HEK293 (cell line): ENCODE data around the gene CADPS.

Source experiments
- CTCF ChIA-PET: fragments of 350-600 bp; formaldehyde crosslinking; extraction: SDS; loops from one replicate; lab custom pipeline; 2021; ENCODE audit warnings: antibody characterized with exemption; lab: Yijun Ruan, JAX
- POLR2A ChIA-PET: fragments of 300-600 bp; formaldehyde crosslinking; extraction: SDS; loops from one replicate; lab custom pipeline; 2020; ENCODE audit warnings: antibody characterized with exemption, inconsistent platforms; lab: Yijun Ruan, JAX
- H3K27ac ChIP-seq: fragments of 200-500 bp; sonication (Bioruptor generic); 2 replicates; pipeline ENCODE4 v1.5.1; 2014; ENCODE audit warnings: low read depth, low read length, control low read depth, inconsistent platforms; ENCODE audit errors: extremely low read depth
- H3K36me3 ChIP-seq, 2 experiments: fragments of 200-500 bp in 1 of 2; sonication (Bioruptor generic) in 1 of 2; 1 replicate in 1 of 2; 2 replicates in 1 of 2; pipeline ENCODE4 v1.5.1; 2014 to 2017; ENCODE audit warnings: inconsistent platforms in 2 of 2, low read length in 2 of 2; ENCODE audit not compliant: control insufficient read depth in 2 of 2, insufficient read depth in 1 of 2
- H3K4me1 ChIP-seq: fragments of 200-500 bp; sonication (Bioruptor generic); 2 replicates; pipeline ENCODE4 v1.5.1; 2014; ENCODE audit warnings: mild to moderate bottlenecking, low read length, inconsistent platforms; ENCODE audit not compliant: control insufficient read depth, insufficient read depth
- H3K4me3 ChIP-seq: 2 replicates; pipeline ENCODE4 v1.5.1; 2011; ENCODE audit warnings: low read depth, mild to moderate bottlenecking, control low read depth, low read length, moderate library complexity
- H3K9me3 ChIP-seq: fragments of 200-500 bp; sonication (Bioruptor generic); 2 replicates; pipeline ENCODE4 v1.5.1; 2014; ENCODE audit warnings: low read depth, low read length, inconsistent platforms; ENCODE audit not compliant: control insufficient read depth, insufficient read depth
- KLF8 ChIP-seq: fragments of 450-650 bp; formaldehyde crosslinking; IDR thresholded peaks from 2 replicates; pipeline ENCODE4 v1.5.1; 2016; ENCODE audit warnings: missing biosample characterization, missing genetic modification characterization
- MZF1 ChIP-seq: fragments of 450-650 bp; formaldehyde crosslinking; IDR thresholded peaks from 2 replicates; pipeline ENCODE4 v1.5.1; 2017; ENCODE audit warnings: missing biosample characterization, missing genetic modification characterization, borderline replicate concordance
- RBAK ChIP-seq: fragments of 450-650 bp; formaldehyde crosslinking; IDR thresholded peaks from 2 replicates; pipeline ENCODE4 v1.5.1; 2016; ENCODE audit warnings: missing biosample characterization, missing genetic modification characterization
- REST ChIP-seq: fragments of 450-650 bp; formaldehyde crosslinking; IDR thresholded peaks from 2 replicates; pipeline ENCODE4 v1.5.1; 2016; ENCODE audit warnings: missing biosample characterization, missing genetic modification characterization
- SALL2 ChIP-seq: fragments of 450-650 bp; formaldehyde crosslinking; IDR thresholded peaks from 2 replicates; pipeline ENCODE4 v1.5.0; 2017; ENCODE audit warnings: missing biosample characterization, mild to moderate bottlenecking, missing genetic modification characterization, borderline replicate concordance
- SCRT1 ChIP-seq: fragments of 450-650 bp; formaldehyde crosslinking; IDR thresholded peaks from 2 replicates; pipeline ENCODE4 v1.5.1; 2016; ENCODE audit warnings: missing biosample characterization, missing genetic modification characterization, borderline replicate concordance
- SCRT2 ChIP-seq: fragments of 450-650 bp; formaldehyde crosslinking; IDR thresholded peaks from 2 replicates; pipeline ENCODE4 v1.5.1; 2016; ENCODE audit warnings: missing biosample characterization, missing genetic modification characterization
- ZFHX2 ChIP-seq: fragments of 450-650 bp; formaldehyde crosslinking; conservative IDR thresholded peaks from 2 replicates; pipeline ENCODE4 v1.5.1; 2016; ENCODE audit warnings: missing biosample characterization, missing genetic modification characterization
- ZNF121 ChIP-seq: fragments of 450-650 bp; formaldehyde crosslinking; IDR thresholded peaks from 2 replicates; pipeline ENCODE4 v1.5.1; 2016; ENCODE audit warnings: missing biosample characterization, missing genetic modification characterization
- ZNF146 ChIP-seq: fragments of 450-650 bp; formaldehyde crosslinking; IDR thresholded peaks from 2 replicates; pipeline ENCODE4 v1.5.1; 2016; ENCODE audit warnings: missing biosample characterization, missing genetic modification characterization
- ZNF174 ChIP-seq: fragments of 450-650 bp; formaldehyde crosslinking; IDR thresholded peaks from 2 replicates; pipeline ENCODE4 v1.5.0; 2017; ENCODE audit warnings: missing biosample characterization, mild to moderate bottlenecking, missing genetic modification characterization
- ZNF23 ChIP-seq: fragments of 450-650 bp; formaldehyde crosslinking; IDR thresholded peaks from 2 replicates; pipeline ENCODE4 v1.5.1; 2016; ENCODE audit warnings: missing biosample characterization, missing genetic modification characterization, borderline replicate concordance
- ZNF362 ChIP-seq: fragments of 450-650 bp; formaldehyde crosslinking; IDR thresholded peaks from 2 replicates; pipeline ENCODE4 v1.5.1; 2016; ENCODE audit warnings: missing biosample characterization, missing genetic modification characterization
- ZNF544 ChIP-seq: fragments of 450-650 bp; formaldehyde crosslinking; IDR thresholded peaks from 2 replicates; pipeline ENCODE4 v1.5.0; 2017; ENCODE audit warnings: missing biosample characterization, missing genetic modification characterization
- ZNF561 ChIP-seq: fragments of 450-650 bp; IDR thresholded peaks from 2 replicates; pipeline ENCODE4 v1.5.1; 2018; ENCODE audit warnings: missing biosample characterization, missing genetic modification characterization, borderline replicate concordance
- ZNF777 ChIP-seq: fragments of 450-650 bp; formaldehyde crosslinking; IDR thresholded peaks from 2 replicates; pipeline ENCODE4 v1.5.1; 2017; ENCODE audit warnings: missing biosample characterization, missing genetic modification characterization, borderline replicate concordance
- ZNF791 ChIP-seq: fragments of 450-650 bp; formaldehyde crosslinking; IDR thresholded peaks from 2 replicates; pipeline ENCODE4 v1.5.1; 2016; ENCODE audit warnings: missing biosample characterization, missing genetic modification characterization
- ZNF837 ChIP-seq: fragments of 450-650 bp; formaldehyde crosslinking; IDR thresholded peaks from 2 replicates; pipeline ENCODE4 v1.5.1; 2016; ENCODE audit warnings: missing biosample characterization, missing genetic modification characterization
- TF ChIP-seq, protein P1 (sequence below): fragments of 450-650 bp; formaldehyde crosslinking; IDR thresholded peaks from 2 replicates; pipeline ENCODE4 v1.5.1; 2016; ENCODE audit warnings: missing biosample characterization, missing genetic modification characterization
- TF ChIP-seq, protein P2 (sequence below): fragments of 450-650 bp; formaldehyde crosslinking; IDR thresholded peaks from 2 replicates; pipeline ENCODE4 v1.5.1; 2017; ENCODE audit warnings: missing biosample characterization, missing genetic modification characterization

The CADPS gene

GRCh38 chr3:62392626-62393292, 482.5 kb downstream of the CADPS start:
- Histone ChIP-seq H3K4me3 (no peak overlapping the region), H3K9me3 (no peaks in the 10 kb centered on the region), H3K36me3 (no peaks in the 10 kb centered on the region), H3K27ac (no peak overlapping the region), H3K4me1 (no peaks in the 10 kb centered on the region)
- POLR2A ChIA-PET: no interaction called here
- TF ChIP-seq MZF1 (tag by site-specific recombination): no peak
- TF ChIP-seq, all 188 proteins: peak for 0
- CTCF ChIA-PET: no interaction called here

GRCh38 chr3:62387251-62387650, 488.0 kb downstream of the CADPS start:
- no peaks in the 10 kb centered on the region for H3K36me3 ChIP-seq
- ChIA-PET POLR2A (no interaction called here), CTCF (interaction anchor here (1.0 kb wide), 1 partner anchor 55 kb away, joined by 5 read pairs; no protein-coding TSS in a partner anchor)
- no peak overlapping the region for H3K27ac ChIP-seq
- H3K9me3 ChIP-seq: no peaks in the 10 kb centered on the region
- H3K4me1 ChIP-seq: no peaks in the 10 kb centered on the region
- H3K4me3 ChIP-seq: no peak overlapping the region
- TF ChIP-seq, protein P1, sequence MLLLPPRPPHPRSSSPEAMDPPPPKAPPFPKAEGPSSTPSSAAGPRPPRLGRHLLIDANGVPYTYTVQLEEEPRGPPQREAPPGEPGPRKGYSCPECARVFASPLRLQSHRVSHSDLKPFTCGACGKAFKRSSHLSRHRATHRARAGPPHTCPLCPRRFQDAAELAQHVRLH (tag by site-specific recombination): no peak
- TF ChIP-seq ZNF146: no peak
- no peak for TF ChIP-seq ZNF561 (tag by site-specific recombination)
- TF ChIP-seq KLF8 (tag by site-specific recombination): no peak
- no peak for TF ChIP-seq REST
- TF ChIP-seq SALL2 (tag by site-specific recombination): no peak
- no peak for TF ChIP-seq ZFHX2 (tag by site-specific recombination)
- TF ChIP-seq ZNF837 (tag by site-specific recombination): no peak
- TF ChIP-seq SCRT2 (tag by site-specific recombination): peak; percentile 79
- TF ChIP-seq RBAK (tag by site-specific recombination): no peak
- peak; percentile 71 for TF ChIP-seq SCRT1
- TF ChIP-seq ZNF544 (tag by site-specific recombination): no peak
- TF ChIP-seq ZNF777 (tag by site-specific recombination): no peak

GRCh38 chr3:62379321-62379798, 495.9 kb downstream of the CADPS start:
- ChIA-PET POLR2A (no interaction called here), CTCF (no interaction called here)
- Histone ChIP-seq H3K27ac (no peak overlapping the region), H3K4me1 (no peaks in the 10 kb centered on the region), H3K4me3 (no peak overlapping the region), H3K9me3 (no peaks in the 10 kb centered on the region), H3K36me3 (no peaks in the 10 kb centered on the region)
- TF ChIP-seq ZNF362 (tag by site-specific recombination) (no peak), ZNF23 (tag by site-specific recombination) (no peak), ZNF121 (tag by site-specific recombination) (no peak), ZNF791 (tag by site-specific recombination) (no peak), ZNF174 (tag by site-specific recombination) (no peak), SCRT2 (tag by site-specific recombination) (no peak)
- TF ChIP-seq, protein P2, sequence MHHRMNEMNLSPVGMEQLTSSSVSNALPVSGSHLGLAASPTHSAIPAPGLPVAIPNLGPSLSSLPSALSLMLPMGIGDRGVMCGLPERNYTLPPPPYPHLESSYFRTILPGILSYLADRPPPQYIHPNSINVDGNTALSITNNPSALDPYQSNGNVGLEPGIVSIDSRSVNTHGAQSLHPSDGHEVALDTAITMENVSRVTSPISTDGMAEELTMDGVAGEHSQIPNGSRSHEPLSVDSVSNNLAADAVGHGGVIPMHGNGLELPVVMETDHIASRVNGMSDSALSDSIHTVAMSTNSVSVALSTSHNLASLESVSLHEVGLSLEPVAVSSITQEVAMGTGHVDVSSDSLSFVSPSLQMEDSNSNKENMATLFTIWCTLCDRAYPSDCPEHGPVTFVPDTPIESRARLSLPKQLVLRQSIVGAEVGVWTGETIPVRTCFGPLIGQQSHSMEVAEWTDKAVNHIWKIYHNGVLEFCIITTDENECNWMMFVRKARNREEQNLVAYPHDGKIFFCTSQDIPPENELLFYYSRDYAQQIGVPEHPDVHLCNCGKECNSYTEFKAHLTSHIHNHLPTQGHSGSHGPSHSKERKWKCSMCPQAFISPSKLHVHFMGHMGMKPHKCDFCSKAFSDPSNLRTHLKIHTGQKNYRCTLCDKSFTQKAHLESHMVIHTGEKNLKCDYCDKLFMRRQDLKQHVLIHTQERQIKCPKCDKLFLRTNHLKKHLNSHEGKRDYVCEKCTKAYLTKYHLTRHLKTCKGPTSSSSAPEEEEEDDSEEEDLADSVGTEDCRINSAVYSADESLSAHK (tag by site-specific recombination): no peak
